SU-DHL-6 (cell line): ENCODE results near the gene C19orf25.
"Not testable (repeated sequence)": the region's sequence is repeated elsewhere in the genome, so short reads cannot be mapped to it uniquely, and the experiment has no call there.

Experiments
- H2AFZ ChIP-seq: fragments of 200-600 bp; sonication (generic); 2 replicates; pipeline ENCODE4 v1.6.1; 2014; ENCODE audit warnings: low read depth, mild to moderate bottlenecking, moderate library complexity, mixed read lengths, antibody characterized with exemption, low read length; ENCODE audit not compliant: severe bottlenecking
- H3F3A ChIP-seq: fragments of 200-600 bp; shearing (Covaris generic); 2 replicates; pipeline ENCODE4 v1.6.0; 2016; ENCODE audit warnings: antibody characterized with exemption, mild to moderate bottlenecking; ENCODE audit not compliant: insufficient read depth
- H3K27ac ChIP-seq: fragments of 200-600 bp; sonication (generic); 2 replicates; pipeline ENCODE4 v1.5.1; 2016; ENCODE audit warnings: low read depth, mild to moderate bottlenecking, low read length, moderate library complexity, mixed read lengths
- H3K27me3 ChIP-seq: fragments of 200-600 bp; sonication (generic), shearing (Covaris generic); 2 replicates; pipeline ENCODE4 v1.6.0; 2014; ENCODE audit warnings: mild to moderate bottlenecking, low read length
- H3K36me3 ChIP-seq: fragments of 200-600 bp; sonication (generic); 2 replicates; pipeline ENCODE4 v1.6.1; 2014; ENCODE audit warnings: mild to moderate bottlenecking, low read length, mixed read lengths
- H3K4me2 ChIP-seq: fragments of 300-600, 200-600 bp; shearing (Covaris generic), sonication (generic); 2 replicates; pipeline ENCODE4 v1.6.0; 2014; ENCODE audit warnings: low read length, low read depth, mild to moderate bottlenecking; ENCODE audit not compliant: poor library complexity, severe bottlenecking
- H3K4me3 ChIP-seq: fragments of 200-600 bp; sonication (generic); 2 replicates; pipeline ENCODE4 v1.5.1; 2014; ENCODE audit warnings: antibody characterized with exemption, low read length, mild to moderate bottlenecking, mixed read lengths; ENCODE audit not compliant: insufficient read depth, poor library complexity, severe bottlenecking
- H3K79me2 ChIP-seq: fragments of 200-600 bp; sonication (generic); 2 replicates; pipeline ENCODE4 v1.6.1; 2014; ENCODE audit warnings: mild to moderate bottlenecking, low read length, moderate library complexity; ENCODE audit not compliant: insufficient read depth
- H3K9ac ChIP-seq: fragments of 200-600 bp; sonication (generic); 2 replicates; pipeline ENCODE4 v1.7.0; 2014; ENCODE audit warnings: mild to moderate bottlenecking, low read length
- H3K9me2 ChIP-seq: fragments of 200-600 bp; sonication (generic); replicated peaks from 2 replicates; pipeline ENCODE4 v1.6.1; 2014; ENCODE audit warnings: low read length; ENCODE audit not compliant: insufficient read depth
- H3K9me3 ChIP-seq: fragments of 200-600 bp; sonication (generic); 2 replicates; pipeline ENCODE4 v1.6.1; 2014; ENCODE audit warnings: low read length, mixed read lengths; ENCODE audit not compliant: insufficient read depth
- H4K20me1 ChIP-seq: fragments of 200-600 bp; sonication (generic); 2 replicates; pipeline ENCODE4 v1.6.1; 2014; ENCODE audit warnings: low read depth, mild to moderate bottlenecking, antibody characterized with exemption, low read length, moderate library complexity, mixed read lengths
- EZH2phosphoT487 ChIP-seq: fragments of 200-600 bp; sonication (generic), shearing (Covaris generic); conservative IDR thresholded peaks from 2 replicates; pipeline ENCODE4 v1.6.1; 2018; ENCODE audit warnings: mild to moderate bottlenecking, antibody characterized with exemption, low read length, moderate library complexity, mixed read lengths
- TF ChIP-seq, protein P1 (sequence below): fragments of 200-600 bp; sonication (generic); IDR thresholded peaks from one replicate; pipeline ENCODE4 v1.5.1; 2017; ENCODE audit warnings: antibody characterized with exemption, mild to moderate bottlenecking, low read length, moderate library complexity; ENCODE audit not compliant: insufficient read depth, poor library complexity, severe bottlenecking

Gene C19orf25

GRCh38 chr19:1441022-1441426, 38.0 kb downstream of the C19orf25 start:
- Histone ChIP-seq H3K27ac (no peak overlapping the region), H3K9ac (no peak overlapping the region), H3K4me3 (no peak overlapping the region), H2AFZ (no peak overlapping the region), H3K9me3 (no peaks in the 10 kb centered on the region), H3K79me2 (peaks cover 31% of the 10 kb centered on the region), H3K4me2 (no peak overlapping the region), H3F3A (peaks cover 58% of the 10 kb centered on the region), H3K27me3 (no peaks in the 10 kb centered on the region), H3K9me2 (no peaks in the 10 kb centered on the region), H3K36me3 (peaks cover 16% of the 10 kb centered on the region), H4K20me1 (peaks cover 18% of the 10 kb centered on the region; the same call in 1 of the 2 replicates)
- TF ChIP-seq, protein P1, sequence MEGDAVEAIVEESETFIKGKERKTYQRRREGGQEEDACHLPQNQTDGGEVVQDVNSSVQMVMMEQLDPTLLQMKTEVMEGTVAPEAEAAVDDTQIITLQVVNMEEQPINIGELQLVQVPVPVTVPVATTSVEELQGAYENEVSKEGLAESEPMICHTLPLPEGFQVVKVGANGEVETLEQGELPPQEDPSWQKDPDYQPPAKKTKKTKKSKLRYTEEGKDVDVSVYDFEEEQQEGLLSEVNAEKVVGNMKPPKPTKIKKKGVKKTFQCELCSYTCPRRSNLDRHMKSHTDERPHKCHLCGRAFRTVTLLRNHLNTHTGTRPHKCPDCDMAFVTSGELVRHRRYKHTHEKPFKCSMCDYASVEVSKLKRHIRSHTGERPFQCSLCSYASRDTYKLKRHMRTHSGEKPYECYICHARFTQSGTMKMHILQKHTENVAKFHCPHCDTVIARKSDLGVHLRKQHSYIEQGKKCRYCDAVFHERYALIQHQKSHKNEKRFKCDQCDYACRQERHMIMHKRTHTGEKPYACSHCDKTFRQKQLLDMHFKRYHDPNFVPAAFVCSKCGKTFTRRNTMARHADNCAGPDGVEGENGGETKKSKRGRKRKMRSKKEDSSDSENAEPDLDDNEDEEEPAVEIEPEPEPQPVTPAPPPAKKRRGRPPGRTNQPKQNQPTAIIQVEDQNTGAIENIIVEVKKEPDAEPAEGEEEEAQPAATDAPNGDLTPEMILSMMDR = no peak
- no peak for TF ChIP-seq EZH2phosphoT487

DNA sequence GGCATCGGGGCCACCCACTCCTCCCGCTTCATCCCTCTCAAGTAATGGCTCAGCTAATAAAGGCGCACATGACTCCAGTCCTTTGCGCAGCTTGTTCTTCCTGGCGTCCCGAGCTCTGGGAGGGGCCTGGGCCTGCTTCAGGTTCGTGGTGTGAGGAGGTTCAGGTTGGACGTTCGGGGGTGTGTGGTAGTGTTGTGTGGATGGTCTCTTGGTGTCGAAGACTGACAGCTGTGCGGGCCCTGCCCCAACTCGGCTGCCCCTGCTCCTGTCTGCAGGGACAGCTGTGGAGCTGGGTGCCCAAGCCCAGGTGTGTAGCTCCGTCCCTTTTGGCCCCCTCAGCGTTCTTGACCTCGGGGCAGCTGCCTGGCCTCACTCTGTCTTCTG, 38.6 kb downstream of the C19orf25 start:
- Histone ChIP-seq H3K4me2 (no peak overlapping the region), H3K9me3 (no peaks in the 10 kb centered on the region), H3K79me2 (peaks cover 31% of the 10 kb centered on the region), H3K9me2 (no peaks in the 10 kb centered on the region), H3K27ac (no peak overlapping the region), H3K27me3 (no peaks in the 10 kb centered on the region), H4K20me1 (peaks cover 18% of the 10 kb centered on the region; the same call in 1 of the 2 replicates), H3K4me3 (no peak overlapping the region), H3F3A (peaks cover 60% of the 10 kb centered on the region), H3K36me3 (peaks cover 16% of the 10 kb centered on the region), H3K9ac (no peak overlapping the region), H2AFZ (no peak overlapping the region)
- TF ChIP-seq, protein P1 = no peak
- no peak for TF ChIP-seq EZH2phosphoT487

DNA sequence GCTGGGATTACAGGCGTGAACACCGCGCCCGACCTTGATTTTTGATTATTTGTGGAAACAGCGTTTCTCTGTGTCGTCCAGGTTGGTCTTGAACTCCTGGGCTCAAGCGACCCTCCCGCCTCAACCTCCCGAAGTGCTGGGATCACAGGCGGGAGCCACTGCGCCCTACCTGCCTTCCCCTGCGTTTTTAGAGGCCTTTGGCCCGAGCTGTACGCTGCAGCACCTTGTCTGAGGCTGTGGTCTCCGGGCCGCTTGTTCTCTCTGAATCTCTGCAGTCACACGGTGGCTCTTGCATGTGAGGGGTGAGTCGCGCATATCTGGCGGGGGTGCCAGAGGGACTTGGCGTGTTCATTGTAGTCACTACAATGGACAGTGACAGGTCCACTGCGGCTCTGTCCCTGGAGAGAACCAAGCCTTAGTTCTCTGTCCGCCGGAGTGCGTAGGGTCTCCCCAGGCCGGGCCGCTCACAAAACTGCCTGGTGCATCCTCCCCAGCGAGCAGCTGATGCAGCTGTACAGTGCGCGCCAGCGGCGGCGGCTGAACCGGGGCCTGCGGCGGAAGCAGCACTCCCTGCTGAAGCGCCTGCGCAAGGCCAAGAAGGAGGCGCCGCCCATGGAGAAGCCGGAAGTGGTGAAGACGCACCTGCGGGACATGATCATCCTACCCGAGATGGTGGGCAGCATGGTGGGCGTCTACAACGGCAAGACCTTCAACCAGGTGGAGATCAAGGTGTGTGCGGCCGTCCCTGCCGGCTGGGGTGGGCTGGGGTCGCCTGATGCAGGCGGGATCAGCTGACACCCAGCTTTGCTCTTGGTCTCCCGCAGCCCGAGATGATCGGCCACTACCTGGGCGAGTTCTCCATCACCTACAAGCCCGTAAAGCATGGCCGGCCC, 39.2 kb downstream of the C19orf25 start:
- peak overlapping the region; percentile 78 for H3K27ac ChIP-seq
- H3K36me3 ChIP-seq = peaks cover 19% of the 10 kb centered on the region

DNA sequence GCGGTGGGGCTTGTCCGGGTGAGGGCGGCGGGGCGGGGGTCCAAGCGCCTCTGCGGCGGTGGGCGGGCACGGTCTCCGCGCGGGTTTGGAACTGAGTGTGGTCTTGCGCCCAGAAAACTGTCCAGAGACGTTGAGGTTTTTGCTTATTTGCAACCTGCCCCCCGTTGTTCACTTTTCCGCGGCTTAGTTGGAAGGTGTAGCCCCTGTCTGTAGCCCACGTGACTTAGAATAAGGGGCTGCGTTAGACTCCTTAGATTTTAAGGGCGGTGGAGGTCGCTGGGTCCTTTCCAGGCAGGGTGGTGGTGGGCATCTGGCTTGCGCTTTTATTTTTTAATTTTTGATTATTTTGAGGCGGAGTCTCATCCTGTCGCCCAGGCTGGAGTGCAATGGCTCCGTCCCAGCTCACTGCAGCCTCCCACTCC, 40.1 kb downstream of the C19orf25 start:
- Histone ChIP-seq H3K4me2 (peak overlapping the region; percentile 67), H3K9ac (peak overlapping the region; percentile 99), H3F3A (peaks cover 61% of the 10 kb centered on the region), H4K20me1 (peaks cover 18% of the 10 kb centered on the region; the same call in 1 of the 2 replicates), H3K4me3 (peak overlapping the region; percentile 99), H3K79me2 (peaks cover 31% of the 10 kb centered on the region), H3K27me3 (no peaks in the 10 kb centered on the region), H3K36me3 (peaks cover 19% of the 10 kb centered on the region), H3K27ac (peak overlapping the region; percentile 78), H3K9me3 (no peaks in the 10 kb centered on the region), H3K9me2 (no peaks in the 10 kb centered on the region), H2AFZ (no peak overlapping the region)
- TF ChIP-seq, protein P1 = no peak
- no peak for TF ChIP-seq EZH2phosphoT487

More for the DNA sequence above, 39.2 kb downstream of the C19orf25 start:
- H3K4me3 ChIP-seq = peak overlapping the region; percentile 99
- peak overlapping the region; percentile 99 for H3K9ac ChIP-seq
- not testable (repeated sequence) for H3K9me2 ChIP-seq, H3K27me3 ChIP-seq, H2AFZ ChIP-seq, H3K9me3 ChIP-seq
- peaks cover 18% of the 10 kb centered on the region; the same call in 1 of the 2 replicates for H4K20me1 ChIP-seq
- H3F3A ChIP-seq = peaks cover 66% of the 10 kb centered on the region
- peak overlapping the region; percentile 67 for H3K4me2 ChIP-seq
- peaks cover 31% of the 10 kb centered on the region for H3K79me2 ChIP-seq
